ENCODE data around the gene TENM4. TPM values are rescaled to one million over a fixed set of nuclear protein-coding genes. Genes with fewer than 3 reads are reported as not detected.

Gene TENM4
- total RNA-seq, 1 donor from 2014 or later = 0.63 TPM

GRCh38 chr11:79409330-79409729, 31.5 kb downstream of the TENM4 start:
- Histone ChIP-seq H3K4me1 (peaks cover 16% of the 10 kb centered on the region), H3K27me3 (ENCODE audit: low read depth) (peaks cover 18% of the 10 kb centered on the region), H3K36me3 (no peaks in the 10 kb centered on the region), H3K4me3 (no peak overlapping the region), H3K27ac (replicated peaks) (no peak overlapping the region), H3K9me3 (replicated peaks) (no peaks in the 10 kb centered on the region)
- TF ChIP-seq, protein P1, sequence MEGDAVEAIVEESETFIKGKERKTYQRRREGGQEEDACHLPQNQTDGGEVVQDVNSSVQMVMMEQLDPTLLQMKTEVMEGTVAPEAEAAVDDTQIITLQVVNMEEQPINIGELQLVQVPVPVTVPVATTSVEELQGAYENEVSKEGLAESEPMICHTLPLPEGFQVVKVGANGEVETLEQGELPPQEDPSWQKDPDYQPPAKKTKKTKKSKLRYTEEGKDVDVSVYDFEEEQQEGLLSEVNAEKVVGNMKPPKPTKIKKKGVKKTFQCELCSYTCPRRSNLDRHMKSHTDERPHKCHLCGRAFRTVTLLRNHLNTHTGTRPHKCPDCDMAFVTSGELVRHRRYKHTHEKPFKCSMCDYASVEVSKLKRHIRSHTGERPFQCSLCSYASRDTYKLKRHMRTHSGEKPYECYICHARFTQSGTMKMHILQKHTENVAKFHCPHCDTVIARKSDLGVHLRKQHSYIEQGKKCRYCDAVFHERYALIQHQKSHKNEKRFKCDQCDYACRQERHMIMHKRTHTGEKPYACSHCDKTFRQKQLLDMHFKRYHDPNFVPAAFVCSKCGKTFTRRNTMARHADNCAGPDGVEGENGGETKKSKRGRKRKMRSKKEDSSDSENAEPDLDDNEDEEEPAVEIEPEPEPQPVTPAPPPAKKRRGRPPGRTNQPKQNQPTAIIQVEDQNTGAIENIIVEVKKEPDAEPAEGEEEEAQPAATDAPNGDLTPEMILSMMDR (IDR thresholded peaks at IDR 0.05; ENCODE audit: borderline replicate concordance) = no peak
- DNase-seq = no peak
- intact Hi-C loops (cut with micrococcal nuclease) = no loop called here

DNA sequence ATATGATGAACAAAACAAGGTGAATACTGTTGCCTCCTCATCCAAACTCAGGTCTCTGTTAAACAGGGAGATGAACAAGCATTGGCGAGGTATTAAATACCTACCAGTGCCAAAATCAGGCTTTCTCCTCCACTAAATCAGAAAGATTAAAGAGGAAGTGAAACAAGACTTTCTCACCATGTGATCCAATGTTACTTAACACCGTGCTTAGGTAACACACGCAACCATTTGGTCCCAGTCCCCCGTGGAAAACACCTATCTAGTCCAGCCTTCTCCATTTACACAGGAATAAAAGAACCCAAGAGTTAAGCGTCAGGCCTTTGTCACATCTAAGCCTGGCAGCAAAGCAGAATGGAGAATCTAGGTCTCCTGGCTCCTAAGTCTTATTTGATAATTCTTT, 34.5 kb downstream of the TENM4 start:
- Histone ChIP-seq H3K4me3 (no peak overlapping the region), H3K9me3 (replicated peaks) (no peaks in the 10 kb centered on the region), H3K36me3 (no peaks in the 10 kb centered on the region), H3K27me3 (ENCODE audit: low read depth) (peaks cover 27% of the 10 kb centered on the region), H3K4me1 (peaks cover 5% of the 10 kb centered on the region), H3K27ac (replicated peaks) (no peak overlapping the region)
- intact Hi-C loops (cut with micrococcal nuclease) = no loop called here
- TF ChIP-seq, protein P1 (IDR thresholded peaks at IDR 0.05; ENCODE audit: borderline replicate concordance) = no peak
- DNase-seq = no peak

DNA sequence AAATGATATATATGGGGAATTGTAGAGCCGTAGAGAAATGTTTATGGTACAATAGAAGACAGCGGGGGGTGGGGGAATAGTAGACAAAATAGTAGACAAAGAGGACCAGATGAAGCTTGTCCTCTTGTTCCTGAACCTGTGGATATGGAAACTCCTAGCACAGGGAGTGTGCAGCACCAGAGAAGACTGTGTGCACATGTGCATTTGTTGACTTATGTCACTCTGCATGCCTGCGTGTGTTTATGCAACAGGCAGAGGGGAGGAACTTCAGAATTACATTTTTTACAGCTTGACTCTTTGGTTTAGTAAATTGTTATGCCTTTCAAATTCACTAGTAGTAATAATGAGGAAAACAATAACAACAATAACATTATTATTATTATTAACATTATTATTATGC, 36.0 kb downstream of the TENM4 start:
- intact Hi-C loops (cut with micrococcal nuclease) = no loop called here
- peaks cover 5% of the 10 kb centered on the region for H3K4me1 ChIP-seq
- TF ChIP-seq, protein P1 (IDR thresholded peaks at IDR 0.05; ENCODE audit: borderline replicate concordance) = no peak
- no peaks in the 10 kb centered on the region for H3K36me3 ChIP-seq
- H3K27me3 ChIP-seq (ENCODE audit: low read depth) = peaks cover 27% of the 10 kb centered on the region
- H3K4me3 ChIP-seq = no peak overlapping the region
- no peak for DNase-seq
- no peaks in the 10 kb centered on the region for H3K9me3 ChIP-seq (replicated peaks)
- H3K27ac ChIP-seq (replicated peaks) = no peak overlapping the region

- no peaks in the 10 kb centered on the region for H3K36me3 ChIP-seq
- H3K9me3 ChIP-seq (replicated peaks) = no peaks in the 10 kb centered on the region
- no peak overlapping the region for H3K27ac ChIP-seq (replicated peaks)
- DNase-seq = no peak
- TF ChIP-seq, protein P1 (IDR thresholded peaks at IDR 0.05; ENCODE audit: borderline replicate concordance) = no peak
- intact Hi-C loops (cut with micrococcal nuclease) = no loop called here
- H3K4me3 ChIP-seq = no peak overlapping the region
- peaks cover 5% of the 10 kb centered on the region for H3K4me1 ChIP-seq
- peaks cover 23% of the 10 kb centered on the region for H3K27me3 ChIP-seq (ENCODE audit: low read depth)
These were observed 36.5 kb downstream of the TENM4 start for GRCh38 chr11:79404325-79404724.

DNA sequence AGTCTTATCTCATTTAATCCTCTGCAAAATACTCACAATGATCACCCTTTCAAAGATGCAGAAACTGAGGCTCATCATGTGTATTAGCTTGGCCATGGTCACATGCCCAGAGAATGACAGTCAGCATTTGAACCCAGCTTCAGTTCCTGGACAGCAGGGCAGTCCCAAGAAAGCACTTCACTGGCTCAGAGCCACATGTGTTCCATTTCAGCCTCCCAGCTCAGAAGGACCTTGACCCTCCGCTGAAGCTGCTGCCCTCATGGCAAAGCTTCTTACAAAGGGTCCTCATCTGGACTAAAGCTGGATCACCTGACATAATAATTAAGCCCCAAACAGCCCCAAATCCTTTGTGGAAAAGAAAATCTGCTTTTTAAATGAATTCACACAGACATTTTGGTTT, 37.0 kb downstream of the TENM4 start:
- DNase-seq = no peak
- Histone ChIP-seq H3K4me1 (peaks cover 5% of the 10 kb centered on the region), H3K27me3 (ENCODE audit: low read depth) (peaks cover 20% of the 10 kb centered on the region), H3K9me3 (replicated peaks) (no peaks in the 10 kb centered on the region), H3K27ac (replicated peaks) (no peak overlapping the region), H3K36me3 (no peaks in the 10 kb centered on the region), H3K4me3 (no peak overlapping the region)
- TF ChIP-seq, protein P1 (IDR thresholded peaks at IDR 0.05; ENCODE audit: borderline replicate concordance) = no peak
- intact Hi-C loops (cut with micrococcal nuclease) = no loop called here

DNA sequence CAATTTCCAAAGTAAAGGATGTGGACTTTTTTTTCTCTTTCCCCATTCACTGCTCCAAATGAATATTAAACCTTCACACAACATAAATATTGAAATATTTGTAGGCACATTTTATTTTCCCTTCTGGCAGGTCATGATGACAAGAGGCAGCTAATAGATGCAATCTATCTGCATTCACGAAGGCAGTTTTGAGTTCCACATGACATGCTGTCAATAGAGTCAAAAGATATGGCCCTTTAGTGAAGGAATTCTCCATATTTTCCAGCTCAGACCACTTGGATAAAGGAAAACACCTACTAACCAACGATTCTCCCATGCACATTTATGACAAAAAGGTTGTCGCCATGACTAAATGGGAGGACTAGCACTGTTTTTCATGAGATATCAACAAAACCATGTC, 37.9 kb downstream of the TENM4 start:
- Histone ChIP-seq H3K9me3 (replicated peaks) (no peaks in the 10 kb centered on the region), H3K27me3 (ENCODE audit: low read depth) (peaks cover 11% of the 10 kb centered on the region), H3K4me3 (no peak overlapping the region), H3K27ac (replicated peaks) (no peak overlapping the region), H3K4me1 (peaks cover 5% of the 10 kb centered on the region), H3K36me3 (no peaks in the 10 kb centered on the region)
- intact Hi-C loops (cut with micrococcal nuclease) = no loop called here
- no peak for DNase-seq
- TF ChIP-seq, protein P1 (IDR thresholded peaks at IDR 0.05; ENCODE audit: borderline replicate concordance) = no peak
